ENCODE data around the gene SLX4IP. TPM values are rescaled to one million over a fixed set of nuclear protein-coding genes. Genes with fewer than 3 reads are reported as not detected.

SLX4IP gene
- total RNA-seq, 1 donor, result 4.0 TPM

DNA sequence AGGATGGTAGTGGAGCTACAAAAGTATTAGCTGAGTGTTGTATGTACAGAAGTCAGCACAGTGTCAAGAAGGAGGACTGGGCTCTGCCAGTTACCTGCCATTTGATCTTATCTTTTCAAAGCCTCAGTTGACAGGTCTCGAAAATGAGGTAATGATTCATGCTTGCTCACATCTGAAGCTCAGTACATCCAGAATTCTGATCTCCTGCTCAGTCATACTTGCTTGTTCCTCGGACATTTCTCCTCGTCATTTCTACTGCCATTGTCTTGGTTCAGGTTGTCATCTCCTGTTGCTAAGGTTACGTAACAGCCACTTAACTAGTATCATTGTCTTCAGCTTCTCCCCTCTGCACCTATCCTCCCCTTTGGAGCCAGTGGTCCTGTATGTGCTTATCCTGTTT is 89.5 kb downstream of the SLX4IP start:
- TF ChIP-seq, protein P1, sequence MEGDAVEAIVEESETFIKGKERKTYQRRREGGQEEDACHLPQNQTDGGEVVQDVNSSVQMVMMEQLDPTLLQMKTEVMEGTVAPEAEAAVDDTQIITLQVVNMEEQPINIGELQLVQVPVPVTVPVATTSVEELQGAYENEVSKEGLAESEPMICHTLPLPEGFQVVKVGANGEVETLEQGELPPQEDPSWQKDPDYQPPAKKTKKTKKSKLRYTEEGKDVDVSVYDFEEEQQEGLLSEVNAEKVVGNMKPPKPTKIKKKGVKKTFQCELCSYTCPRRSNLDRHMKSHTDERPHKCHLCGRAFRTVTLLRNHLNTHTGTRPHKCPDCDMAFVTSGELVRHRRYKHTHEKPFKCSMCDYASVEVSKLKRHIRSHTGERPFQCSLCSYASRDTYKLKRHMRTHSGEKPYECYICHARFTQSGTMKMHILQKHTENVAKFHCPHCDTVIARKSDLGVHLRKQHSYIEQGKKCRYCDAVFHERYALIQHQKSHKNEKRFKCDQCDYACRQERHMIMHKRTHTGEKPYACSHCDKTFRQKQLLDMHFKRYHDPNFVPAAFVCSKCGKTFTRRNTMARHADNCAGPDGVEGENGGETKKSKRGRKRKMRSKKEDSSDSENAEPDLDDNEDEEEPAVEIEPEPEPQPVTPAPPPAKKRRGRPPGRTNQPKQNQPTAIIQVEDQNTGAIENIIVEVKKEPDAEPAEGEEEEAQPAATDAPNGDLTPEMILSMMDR (IDR thresholded peaks at IDR 0.05; ENCODE audit: extremely low read depth, low read depth, low read length), result no peak
- Histone ChIP-seq H3K4me2 (ENCODE audit: insufficient read depth, low read length) (peak overlapping the region; percentile 1), H3K4me3 (ENCODE audit: insufficient read depth, low read length) (no peak overlapping the region), H3K4me1 (ENCODE audit: insufficient read depth, low read length) (peaks cover 24% of the 10 kb centered on the region), H3K36me3 (ENCODE audit: insufficient read depth, low read length) (no peaks in the 10 kb centered on the region), H4K20me1 (ENCODE audit: insufficient read depth, low read length) (no peaks in the 10 kb centered on the region), H3K27ac (ENCODE audit: low read depth, low read length) (peak overlapping the region; percentile 64), H2AFZ (ENCODE audit: low read length) (peak overlapping the region; percentile 55), H3K27me3 (ENCODE audit: insufficient read depth, low read length) (no peaks in the 10 kb centered on the region), H3K79me2 (ENCODE audit: insufficient read depth, low read length) (no peaks in the 10 kb centered on the region), H3K9me3 (ENCODE audit: low read depth, low read length) (no peaks in the 10 kb centered on the region)
- no peak for DNase-seq (ENCODE audit: insufficient read length, low spot score, missing footprints)

DNA sequence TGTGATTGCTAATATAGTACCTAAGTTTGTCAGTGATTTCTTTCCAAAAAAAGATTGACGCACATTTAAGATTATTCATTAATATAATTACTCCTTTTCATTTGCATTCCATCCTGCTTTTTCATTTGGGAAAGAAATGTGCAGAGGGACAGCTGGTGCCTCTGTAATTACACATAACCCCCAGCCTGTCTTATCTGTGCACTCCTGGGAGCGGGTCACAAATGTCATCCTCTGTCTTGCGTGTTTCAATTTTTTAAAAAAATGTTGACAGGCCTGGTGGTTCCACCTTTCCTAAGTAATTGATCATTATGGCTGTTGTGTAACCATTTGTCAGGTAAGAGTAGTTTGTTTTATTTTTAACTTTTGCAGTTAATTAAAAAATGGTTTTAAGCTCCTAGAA is 92.7 kb downstream of the SLX4IP start:
- Histone ChIP-seq H3K9me3 (ENCODE audit: low read depth, low read length) (no peaks in the 10 kb centered on the region), H3K79me2 (ENCODE audit: insufficient read depth, low read length) (no peaks in the 10 kb centered on the region), H3K4me2 (ENCODE audit: insufficient read depth, low read length) (no peak overlapping the region), H3K4me1 (ENCODE audit: insufficient read depth, low read length) (peaks cover 5% of the 10 kb centered on the region), H3K4me3 (ENCODE audit: insufficient read depth, low read length) (no peak overlapping the region), H4K20me1 (ENCODE audit: insufficient read depth, low read length) (no peaks in the 10 kb centered on the region), H2AFZ (ENCODE audit: low read length) (no peak overlapping the region), H3K27me3 (ENCODE audit: insufficient read depth, low read length) (no peaks in the 10 kb centered on the region), H3K27ac (ENCODE audit: low read depth, low read length) (no peak overlapping the region), H3K36me3 (ENCODE audit: insufficient read depth, low read length) (no peaks in the 10 kb centered on the region)
- TF ChIP-seq, protein P1 (IDR thresholded peaks at IDR 0.05; ENCODE audit: extremely low read depth, low read depth, low read length), result no peak
- DNase-seq (ENCODE audit: insufficient read length, low spot score, missing footprints), result no peak

DNA sequence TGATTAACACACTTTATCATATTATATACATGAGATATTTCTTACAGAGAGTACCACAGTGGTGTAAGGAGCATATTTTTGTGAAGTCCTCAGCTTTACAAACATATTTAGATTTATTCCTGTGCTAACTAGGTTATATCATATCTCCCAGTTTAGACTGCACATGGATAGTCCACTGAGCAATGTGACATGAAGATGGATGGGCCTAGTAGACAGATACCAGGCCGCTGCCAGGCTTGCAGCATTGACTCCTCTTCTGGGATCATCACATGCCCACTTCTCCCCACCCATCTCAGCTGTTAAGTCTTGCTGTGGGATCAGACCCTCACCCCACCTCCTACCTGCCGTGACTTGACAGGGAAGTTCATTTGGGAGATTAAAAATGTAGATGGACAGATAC is 95.8 kb downstream of the SLX4IP start:
- Histone ChIP-seq H3K4me2 (ENCODE audit: insufficient read depth, low read length) (no peak overlapping the region), H3K36me3 (ENCODE audit: insufficient read depth, low read length) (no peaks in the 10 kb centered on the region), H3K9me3 (ENCODE audit: low read depth, low read length) (no peaks in the 10 kb centered on the region), H3K4me1 (ENCODE audit: insufficient read depth, low read length) (no peaks in the 10 kb centered on the region), H3K27ac (ENCODE audit: low read depth, low read length) (no peak overlapping the region), H3K79me2 (ENCODE audit: insufficient read depth, low read length) (no peaks in the 10 kb centered on the region), H3K27me3 (ENCODE audit: insufficient read depth, low read length) (no peaks in the 10 kb centered on the region), H3K4me3 (ENCODE audit: insufficient read depth, low read length) (no peak overlapping the region), H2AFZ (ENCODE audit: low read length) (no peak overlapping the region), H4K20me1 (ENCODE audit: insufficient read depth, low read length) (no peaks in the 10 kb centered on the region)
- TF ChIP-seq, protein P1 (IDR thresholded peaks at IDR 0.05; ENCODE audit: extremely low read depth, low read depth, low read length), result no peak
- no peak for DNase-seq (ENCODE audit: insufficient read length, low spot score, missing footprints)

DNA sequence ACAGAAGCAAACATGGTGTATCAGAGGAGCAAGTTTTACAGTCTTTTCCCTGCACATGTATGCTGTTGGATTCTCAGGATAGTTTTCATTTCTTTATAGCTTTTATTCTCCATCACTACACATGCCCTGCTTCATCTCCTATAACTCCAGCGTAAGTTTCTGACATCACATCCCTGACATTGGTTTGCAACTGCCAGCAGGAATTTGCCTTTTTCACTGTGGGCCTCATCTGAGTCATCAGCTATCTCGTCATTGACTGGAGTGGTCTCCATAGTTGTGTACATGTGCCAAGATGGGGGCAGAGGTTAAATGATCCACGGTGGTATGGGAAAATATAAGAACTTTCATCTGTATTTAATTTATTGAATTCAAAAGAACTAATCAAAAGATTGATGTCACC is 96.7 kb downstream of the SLX4IP start:
- Histone ChIP-seq H4K20me1 (ENCODE audit: insufficient read depth, low read length) (no peaks in the 10 kb centered on the region), H3K36me3 (ENCODE audit: insufficient read depth, low read length) (no peaks in the 10 kb centered on the region), H3K4me3 (ENCODE audit: insufficient read depth, low read length) (no peak overlapping the region), H3K4me2 (ENCODE audit: insufficient read depth, low read length) (no peak overlapping the region), H3K4me1 (ENCODE audit: insufficient read depth, low read length) (peaks cover 7% of the 10 kb centered on the region), H3K27ac (ENCODE audit: low read depth, low read length) (no peak overlapping the region), H3K9me3 (ENCODE audit: low read depth, low read length) (no peaks in the 10 kb centered on the region), H3K27me3 (ENCODE audit: insufficient read depth, low read length) (no peaks in the 10 kb centered on the region), H2AFZ (ENCODE audit: low read length) (no peak overlapping the region), H3K79me2 (ENCODE audit: insufficient read depth, low read length) (no peaks in the 10 kb centered on the region)
- no peak for DNase-seq (ENCODE audit: insufficient read length, low spot score, missing footprints)
- TF ChIP-seq, protein P1 (IDR thresholded peaks at IDR 0.05; ENCODE audit: extremely low read depth, low read depth, low read length), result no peak
